DND-41 (cell line): ENCODE data around the gene TBL1XR1.

Source experiments
- EZH2 ChIP-seq: IDR thresholded peaks from 3 replicates; pipeline ENCODE4 v1.6.1; 2012; ENCODE audit warnings: borderline replicate concordance, low read depth, mild to moderate bottlenecking, moderate library complexity, low read length, inconsistent platforms; ENCODE audit not compliant: severe bottlenecking
- TF ChIP-seq, protein P1 (sequence below): IDR thresholded peaks from 2 replicates; pipeline ENCODE4 v1.5.1; 2012; ENCODE audit warnings: borderline replicate concordance, low read length, moderate library complexity, mild to moderate bottlenecking; ENCODE audit not compliant: poor library complexity, severe bottlenecking; ENCODE audit errors: extremely low read depth

DNA sequence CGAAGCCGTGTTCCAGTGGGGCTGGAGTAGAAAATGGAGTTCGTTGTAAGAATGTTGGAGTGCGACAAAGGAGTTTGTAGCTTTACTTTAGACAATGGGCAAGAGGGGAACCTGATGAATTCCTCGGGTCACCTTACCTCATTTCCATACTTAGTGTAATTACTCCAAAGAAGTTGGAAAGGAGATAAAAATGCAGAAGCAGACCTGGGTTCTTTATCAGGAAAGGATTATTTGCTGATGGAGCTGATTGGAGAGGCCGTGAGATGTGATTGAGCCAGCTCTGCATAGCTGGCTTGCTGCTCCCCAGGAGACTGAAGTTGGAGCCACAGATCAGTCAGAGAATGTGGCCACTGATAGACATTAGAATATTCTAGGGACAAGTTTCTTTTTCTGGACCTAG, 33.4 kb upstream of the TBL1XR1 start:
- TF ChIP-seq, protein P1, sequence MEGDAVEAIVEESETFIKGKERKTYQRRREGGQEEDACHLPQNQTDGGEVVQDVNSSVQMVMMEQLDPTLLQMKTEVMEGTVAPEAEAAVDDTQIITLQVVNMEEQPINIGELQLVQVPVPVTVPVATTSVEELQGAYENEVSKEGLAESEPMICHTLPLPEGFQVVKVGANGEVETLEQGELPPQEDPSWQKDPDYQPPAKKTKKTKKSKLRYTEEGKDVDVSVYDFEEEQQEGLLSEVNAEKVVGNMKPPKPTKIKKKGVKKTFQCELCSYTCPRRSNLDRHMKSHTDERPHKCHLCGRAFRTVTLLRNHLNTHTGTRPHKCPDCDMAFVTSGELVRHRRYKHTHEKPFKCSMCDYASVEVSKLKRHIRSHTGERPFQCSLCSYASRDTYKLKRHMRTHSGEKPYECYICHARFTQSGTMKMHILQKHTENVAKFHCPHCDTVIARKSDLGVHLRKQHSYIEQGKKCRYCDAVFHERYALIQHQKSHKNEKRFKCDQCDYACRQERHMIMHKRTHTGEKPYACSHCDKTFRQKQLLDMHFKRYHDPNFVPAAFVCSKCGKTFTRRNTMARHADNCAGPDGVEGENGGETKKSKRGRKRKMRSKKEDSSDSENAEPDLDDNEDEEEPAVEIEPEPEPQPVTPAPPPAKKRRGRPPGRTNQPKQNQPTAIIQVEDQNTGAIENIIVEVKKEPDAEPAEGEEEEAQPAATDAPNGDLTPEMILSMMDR, result no peak
- no peak for TF ChIP-seq EZH2
